Ovary (tissue), 9 donors: ENCODE results near the gene ZP4. TPM values are rescaled to one million over a fixed set of nuclear protein-coding genes. Genes with fewer than 3 reads are reported as not detected.

Experiments
- DNase-seq, 5 donors: peaks; one replicate each; pipeline ENCODE4 v3.0.0-alpha.2; 2019 to 2020
- H3K27ac ChIP-seq, 2 donors: fragments of 200-600 bp; one replicate each; pipeline versions ENCODE4 v1.5.1 to v1.8.0; 2019 to 2022
- H3K27me3 ChIP-seq: fragments of 200-600 bp; one replicate; pipeline ENCODE4 v1.8.0; 2022
- H3K36me3 ChIP-seq: fragments of 200-600 bp; sonication (generic); one replicate; pipeline ENCODE4 v1.5.1; 2019
- H3K4me1 ChIP-seq: one replicate; pipeline ENCODE4 v1.8.1; 2013; ENCODE audit warnings: mild to moderate bottlenecking, moderate library complexity; ENCODE audit not compliant: insufficient read depth
- H3K4me3 ChIP-seq: fragments of 200-600 bp; sonication (generic); one replicate; pipeline ENCODE4 v1.5.1; 2017
- H3K9me3 ChIP-seq, 2 donors: fragments of 200-600 bp in 1 of 2; sonication (generic) in 1 of 2; one replicate each; pipeline versions ENCODE4 v1.5.1 to v1.8.1; 2013 to 2019; ENCODE audit warnings: mild to moderate bottlenecking in 1 of 2, moderate library complexity in 1 of 2
- CTCF ChIP-seq, 3 donors: fragments of 450-650 bp in 2 of 3; fragments of 200-600 bp in 1 of 3; IDR thresholded peaks; one replicate each; pipeline versions ENCODE4 v1.5.1 to v1.8.0; 2016 to 2022; ENCODE audit warnings: antibody characterized with exemption in 3 of 3, mild to moderate bottlenecking in 1 of 3
- EP300 ChIP-seq: sonication (generic); formaldehyde crosslinking; IDR thresholded peaks from one replicate; pipeline ENCODE4 v1.6.1; 2017; ENCODE audit warnings: antibody characterized with exemption
- POLR2A ChIP-seq: fragments of 450-650 bp; IDR thresholded peaks from one replicate; pipeline ENCODE4 v1.6.1; 2017; ENCODE audit warnings: antibody characterized with exemption, mild to moderate bottlenecking, moderate library complexity
- WGBS, 3 donors: extraction: QIAGEN DNeasy Blood & Tissue Kit in 1 of 3; methylation state at CpG; one replicate each; pipeline versions ENCODE4 v1.1.5 to v1.1.7; 2013 to 2017; 5-methylcytosine and 5-hydroxymethylcytosine counted together
- intact Hi-C, 4 donors: fragments of 100-400 bp; cut with DNase I; formaldehyde crosslinking; loops; one replicate each; pipeline versions ENCODE4 v1.11.0 to v1.15.1; 2022 to 2023
- polyA plus RNA-seq, 2 donors: library from polyadenylated mRNA; stranded (reverse); fragments of 200-250 nt in 1 of 2; fragments of 350-450 nt in 1 of 2; fragmentation: Illumina TruSeq in 1 of 2; extraction: RNeasy Lipid Tissue Mini Kit (QIAGEN cat#74804) in 1 of 2; gene quantifications; one replicate each; pipeline ENCODE4 v1.2.3, GENCODE V29; 2013 to 2014
- total RNA-seq, 7 donors: library from RNA; depleted of rRNA in 2 of 7; stranded (reverse); fragments of >200 nt in 2 of 7; fragmentation: NEBNext Ultra II Directional in 3 of 7; extraction: Animal tissue kit (Norgen Biotek cat#: 25700) in 3 of 7; gene quantifications; one replicate each; pipeline versions ENCODE4 v1.1.0 to v1.2.4, GENCODE V29; 2016 to 2023
- donor health status: DM: no; HTN: no; CAD: no; lungs with moderate emphysema.
- donor health status: DM: no; HTN: no; CAD: no.
- donor health status: Bipolar disorder and iron deficiency.
- donor health status: DM: yes; HTN: yes; CAD: no.
- donor health status: DM: no; HTN: no; CAD: no.
- donor health status: DM: yes; HTN: yes; CAD: no.

The ZP4 gene
- total and polyA plus RNA-seq, 9 donors: 0.13 to 1.1 TPM; not detected in 7

- no peak for TF ChIP-seq CTCF (IDR thresholded peaks at IDR 0.05)
- TF ChIP-seq EP300: no peak
- no peaks in the 10 kb centered on the region for H3K36me3 ChIP-seq
- no peaks in the 10 kb centered on the region for H3K9me3 ChIP-seq
- intact Hi-C loops: no loop called here
- no peak overlapping the region for H3K4me3 ChIP-seq
- no peak for DNase-seq
- no peak overlapping the region for H3K27ac ChIP-seq
- no peaks in the 10 kb centered on the region for H3K4me1 ChIP-seq
- no peaks in the 10 kb centered on the region for H3K27me3 ChIP-seq
These were observed 4.9 kb upstream of the ZP4 start for GRCh38 chr1:237895630-237896029.

- WGBS, 3 donors: 91 to 96% (median 95%) methylated on average over 3 of the region's 3 CpGs
- intact Hi-C loops: no loop called here
- H3K9me3 ChIP-seq: no peaks in the 10 kb centered on the region
- no peaks in the 10 kb centered on the region for H3K27me3 ChIP-seq
- H3K4me1 ChIP-seq: no peaks in the 10 kb centered on the region
- no peak overlapping the region for H3K4me3 ChIP-seq
- no peak for DNase-seq
- H3K27ac ChIP-seq: no peak overlapping the region
- no peaks in the 10 kb centered on the region for H3K36me3 ChIP-seq
- TF ChIP-seq POLR2A: no peak
These were observed 3.4 kb upstream of the ZP4 start for GRCh38 chr1:237894131-237894530.

GRCh38 chr1:237891979-237892378, 1.3 kb upstream of the ZP4 start:
- no peak overlapping the region for H3K27ac ChIP-seq
- WGBS, 3 donors: 82 to 86% (median 84%) methylated on average over 3 of the region's 3 CpGs
- intact Hi-C loops: no loop called here

GRCh38 chr1:237891266-237891665, 544 bp upstream of the ZP4 start:
- no peak for DNase-seq
- TF ChIP-seq POLR2A: no peak
- TF ChIP-seq EP300: no peak
- TF ChIP-seq CTCF (IDR thresholded peaks at IDR 0.05): no peak
- intact Hi-C loops: no loop called here
- no peaks in the 10 kb centered on the region for H3K4me1 ChIP-seq
- no peaks in the 10 kb centered on the region for H3K36me3 ChIP-seq
- H3K9me3 ChIP-seq: no peaks in the 10 kb centered on the region
- H3K27ac ChIP-seq: no peak overlapping the region
- no peaks in the 10 kb centered on the region for H3K27me3 ChIP-seq
- H3K4me3 ChIP-seq: no peak overlapping the region
- 69 to 87% (median 70%) methylated on average over 2 of the region's 2 CpGs for WGBS, 3 donors

More at GRCh38 chr1:237891979-237892378, 1.3 kb upstream of the ZP4 start:
- Histone ChIP-seq H3K4me1 (no peaks in the 10 kb centered on the region), H3K4me3 (no peak overlapping the region), H3K36me3 (no peaks in the 10 kb centered on the region), H3K27me3 (no peaks in the 10 kb centered on the region), H3K9me3 (no peaks in the 10 kb centered on the region)
- DNase-seq: no peak
- TF ChIP-seq CTCF (IDR thresholded peaks at IDR 0.05): no peak
- no peak for TF ChIP-seq POLR2A
- TF ChIP-seq EP300: no peak

- H3K36me3 ChIP-seq: no peaks in the 10 kb centered on the region
- DNase-seq: no peak
- no peak overlapping the region for H3K4me3 ChIP-seq
- TF ChIP-seq POLR2A (no peak), EP300 (no peak), CTCF (IDR thresholded peaks at IDR 0.05) (no peak)
- no peaks in the 10 kb centered on the region for H3K4me1 ChIP-seq
- H3K27ac ChIP-seq: no peak overlapping the region
- no peaks in the 10 kb centered on the region for H3K9me3 ChIP-seq
- no peaks in the 10 kb centered on the region for H3K27me3 ChIP-seq
- intact Hi-C loops: no loop called here
- WGBS, 3 donors: 73 to 82% (median 73%) methylated on average over 7 of the region's 7 CpGs
These were observed 306 bp downstream of the ZP4 start for GRCh38 chr1:237890416-237890815.
